Activated naive CD8-positive, alpha-beta T cell treated with anti-CD3 and anti-CD28 coated beads, Interleukin-2, amount 10 ng/mL, durations not matched to agents 7 days and 5 days (primary cell): Measurements from ENCODE around the gene PEX11G. TPM values are rescaled to one million over a fixed set of nuclear protein-coding genes. Genes with fewer than 3 reads are reported as not detected.
"Not testable (repeated sequence)": the region's sequence is repeated elsewhere in the genome, so short reads cannot be mapped to it uniquely, and the experiment has no call there.

ENCODE experiments used
- ATAC-seq: fragments of 150-1000 bp; cut with Tn5 transposase; one replicate; pipeline ENCODE4 v1.10.0; 2021; ENCODE audit warnings: low read depth, moderate library complexity
- POLR2A ChIA-PET: fragments of 350-600 bp; sonication (Branson Sonifier 250); formaldehyde crosslinking; loops from one replicate; lab custom pipeline; 2021; ENCODE audit warnings: antibody characterized with exemption; lab: Charles Lee
- DNase-seq: peaks from one replicate; pipeline ENCODE4 v3.0.0; 2021
- H3K27ac Mint-ChIP-seq: one replicate; pipeline ENCODE4 v1.8.0; 2022; ENCODE audit warnings: mild to moderate bottlenecking, mixed read lengths
- H3K27me3 Mint-ChIP-seq: one replicate; pipeline ENCODE4 v1.8.0; 2022; ENCODE audit warnings: mild to moderate bottlenecking, moderate library complexity, mixed read lengths
- H3K36me3 Mint-ChIP-seq: one replicate; pipeline ENCODE4 v1.8.0; 2021; ENCODE audit warnings: mild to moderate bottlenecking, mixed read lengths
- H3K4me1 Mint-ChIP-seq: one replicate; pipeline ENCODE4 v1.8.0; 2021; ENCODE audit warnings: mixed read lengths
- H3K4me3 Mint-ChIP-seq: one replicate; pipeline ENCODE4 v1.8.0; 2022; ENCODE audit warnings: mild to moderate bottlenecking, moderate library complexity, mixed read lengths
- H3K9me3 Mint-ChIP-seq: one replicate; pipeline ENCODE4 v1.8.0; 2021; ENCODE audit warnings: mixed read lengths
- total RNA-seq, 2 experiments: library from RNA; stranded (reverse); gene quantifications; one replicate each; pipeline ENCODE4 v1.2.3, GENCODE V29; 2021

PEX11G gene
- total RNA-seq, 2 experiments from 2014 or later = 1.0 to 1.3 TPM

GRCh38 chr19:7459773-7460172, 29.1 kb downstream of the PEX11G start:
- no peaks in the 10 kb centered on the region for H3K4me1 Mint-ChIP-seq
- DNase-seq (no peak), ATAC-seq (no peak)
- POLR2A ChIA-PET = no interaction called here
- H3K27ac Mint-ChIP-seq = no peak overlapping the region
- peaks cover 3% of the 10 kb centered on the region for H3K9me3 Mint-ChIP-seq
- no peaks in the 10 kb centered on the region for H3K27me3 Mint-ChIP-seq
- H3K36me3 Mint-ChIP-seq = peaks cover 28% of the 10 kb centered on the region
- H3K4me3 Mint-ChIP-seq = no peak overlapping the region

DNA sequence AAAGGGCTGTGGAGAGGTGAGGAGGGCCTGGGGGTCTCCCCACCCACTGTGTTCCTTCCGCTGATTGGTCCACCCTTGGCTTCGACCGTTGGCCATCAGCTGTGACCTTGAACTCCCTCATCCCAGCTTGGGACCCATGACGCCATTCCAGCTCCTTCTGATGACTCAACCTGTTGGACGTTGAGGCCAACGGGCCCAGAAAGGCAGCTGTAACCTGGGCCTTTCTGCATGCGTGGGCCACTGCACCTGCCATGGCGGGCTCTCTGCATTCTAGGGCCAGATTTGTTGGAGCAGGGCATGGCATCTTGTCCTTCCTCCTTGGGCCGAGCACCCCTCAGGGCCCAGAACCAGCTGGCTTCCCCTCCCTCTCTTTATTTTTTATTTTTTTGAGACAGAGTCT, 30.2 kb downstream of the PEX11G start:
- ATAC-seq = no peak
- no peak for DNase-seq
- no peaks in the 10 kb centered on the region for H3K27me3 Mint-ChIP-seq
- no peak overlapping the region for H3K27ac Mint-ChIP-seq
- H3K9me3 Mint-ChIP-seq = peaks cover 6% of the 10 kb centered on the region
- H3K4me1 Mint-ChIP-seq = no peaks in the 10 kb centered on the region
- POLR2A ChIA-PET = no interaction called here
- H3K36me3 Mint-ChIP-seq = peaks cover 37% of the 10 kb centered on the region
- H3K4me3 Mint-ChIP-seq = no peak overlapping the region

DNA sequence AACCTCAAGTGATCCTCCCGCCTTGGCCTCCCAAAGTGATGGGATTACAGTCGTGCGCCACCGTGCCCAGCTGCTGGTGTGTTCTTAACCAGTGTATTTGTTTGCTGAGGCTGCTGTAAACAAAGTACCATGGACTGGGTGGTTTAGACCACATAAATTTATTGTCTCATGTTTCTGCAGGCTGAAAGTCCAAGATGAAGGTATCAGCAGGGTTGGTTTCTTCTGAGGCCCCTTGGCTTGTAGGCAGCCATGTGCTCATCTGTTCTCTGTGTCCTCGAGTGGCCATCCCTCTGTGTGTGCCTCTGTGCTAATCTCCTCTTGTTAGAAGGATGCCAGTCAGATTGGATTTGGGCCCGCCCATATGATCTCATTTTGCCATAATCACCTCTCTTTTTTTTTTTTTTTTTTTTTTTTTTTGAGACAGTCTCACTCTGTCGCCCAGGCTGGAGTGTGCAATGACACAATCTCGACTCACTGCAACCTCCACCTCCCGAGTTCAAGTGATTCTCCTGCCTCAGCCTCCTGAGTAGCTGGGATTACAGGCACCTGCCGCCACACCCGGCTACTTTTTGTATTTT, 31.8 kb downstream of the PEX11G start:
- no peak overlapping the region for H3K4me3 Mint-ChIP-seq
- no peaks in the 10 kb centered on the region for H3K27me3 Mint-ChIP-seq
- peaks cover 44% of the 10 kb centered on the region for H3K36me3 Mint-ChIP-seq
- no peak for DNase-seq
- H3K9me3 Mint-ChIP-seq = peaks cover 9% of the 10 kb centered on the region
- POLR2A ChIA-PET = interaction anchor here (0.7 kb wide), 1 partner anchor 254 kb away, joined by 4 read pairs; no protein-coding TSS in a partner anchor
- no peak overlapping the region for H3K27ac Mint-ChIP-seq
- H3K4me1 Mint-ChIP-seq = no peaks in the 10 kb centered on the region
- no peak for ATAC-seq

GRCh38 chr19:7455600-7456296, 33.1 kb downstream of the PEX11G start:
- H3K4me3 Mint-ChIP-seq = no peak overlapping the region
- ATAC-seq (no peak), DNase-seq (no peak)
- H3K4me1 Mint-ChIP-seq = no peaks in the 10 kb centered on the region
- H3K9me3 Mint-ChIP-seq = peaks cover 11% of the 10 kb centered on the region
- H3K27ac Mint-ChIP-seq = peak overlapping the region; percentile 10
- POLR2A ChIA-PET = no interaction called here
- H3K27me3 Mint-ChIP-seq = no peaks in the 10 kb centered on the region
- H3K36me3 Mint-ChIP-seq = peaks cover 52% of the 10 kb centered on the region

- no peak for ATAC-seq
- DNase-seq = no peak
- H3K27ac Mint-ChIP-seq = no peak overlapping the region
- peaks cover 58% of the 10 kb centered on the region for H3K36me3 Mint-ChIP-seq
- H3K9me3 Mint-ChIP-seq = peaks cover 17% of the 10 kb centered on the region
- POLR2A ChIA-PET = no interaction called here
- H3K4me1 Mint-ChIP-seq = no peaks in the 10 kb centered on the region
- no peak overlapping the region for H3K4me3 Mint-ChIP-seq
- H3K27me3 Mint-ChIP-seq = no peaks in the 10 kb centered on the region
Observed at GRCh38 chr19:7454998-7455397, 33.8 kb downstream of the PEX11G start.

DNA sequence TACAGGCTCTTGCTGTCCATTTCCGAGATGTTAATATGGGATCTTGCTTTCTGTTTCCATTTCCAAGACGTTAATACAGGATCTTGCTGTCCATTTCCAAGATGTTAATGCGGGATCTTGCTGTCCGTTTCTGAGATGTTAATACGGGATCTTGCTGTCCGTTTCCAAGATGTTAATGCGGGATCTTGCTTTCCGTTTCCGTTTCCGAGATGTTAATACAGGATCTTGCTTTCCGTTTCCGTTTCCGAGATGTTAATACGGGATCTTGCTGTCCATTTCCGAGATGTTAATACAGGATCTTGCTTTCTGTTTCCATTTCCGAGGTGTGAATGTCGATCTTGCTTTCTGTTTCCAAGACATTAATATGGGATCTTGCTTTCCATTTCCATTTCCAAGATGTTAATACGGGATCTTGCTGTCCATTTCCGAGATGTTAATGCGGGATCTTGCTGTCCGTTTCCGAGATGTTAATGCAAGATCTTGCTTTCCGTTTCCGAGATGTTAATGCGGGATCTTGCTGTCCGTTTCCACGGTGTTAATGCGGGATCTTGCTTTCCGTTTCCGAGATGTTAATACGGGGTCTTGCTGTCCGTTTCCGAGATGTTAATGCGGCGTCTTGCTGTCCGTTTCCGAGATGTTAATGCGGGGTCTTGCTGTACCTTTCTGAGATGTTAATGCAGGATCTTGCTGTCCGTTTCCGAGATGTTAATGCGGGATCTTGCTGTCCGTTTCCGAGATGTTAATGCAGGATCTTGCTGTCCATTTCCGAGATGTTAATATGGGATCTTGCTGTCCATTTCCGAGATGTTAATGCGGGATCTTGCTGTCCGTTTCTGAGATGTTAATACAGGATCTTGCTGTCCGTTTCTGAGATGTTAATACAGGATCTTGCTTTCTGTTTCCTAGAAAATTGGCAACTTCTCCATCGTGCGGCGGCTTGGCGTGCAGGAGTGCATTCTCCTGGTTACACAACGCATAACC, 38.3 kb downstream of the PEX11G start:
- no peak for ATAC-seq
- no peak overlapping the region for H3K4me3 Mint-ChIP-seq

DNA sequence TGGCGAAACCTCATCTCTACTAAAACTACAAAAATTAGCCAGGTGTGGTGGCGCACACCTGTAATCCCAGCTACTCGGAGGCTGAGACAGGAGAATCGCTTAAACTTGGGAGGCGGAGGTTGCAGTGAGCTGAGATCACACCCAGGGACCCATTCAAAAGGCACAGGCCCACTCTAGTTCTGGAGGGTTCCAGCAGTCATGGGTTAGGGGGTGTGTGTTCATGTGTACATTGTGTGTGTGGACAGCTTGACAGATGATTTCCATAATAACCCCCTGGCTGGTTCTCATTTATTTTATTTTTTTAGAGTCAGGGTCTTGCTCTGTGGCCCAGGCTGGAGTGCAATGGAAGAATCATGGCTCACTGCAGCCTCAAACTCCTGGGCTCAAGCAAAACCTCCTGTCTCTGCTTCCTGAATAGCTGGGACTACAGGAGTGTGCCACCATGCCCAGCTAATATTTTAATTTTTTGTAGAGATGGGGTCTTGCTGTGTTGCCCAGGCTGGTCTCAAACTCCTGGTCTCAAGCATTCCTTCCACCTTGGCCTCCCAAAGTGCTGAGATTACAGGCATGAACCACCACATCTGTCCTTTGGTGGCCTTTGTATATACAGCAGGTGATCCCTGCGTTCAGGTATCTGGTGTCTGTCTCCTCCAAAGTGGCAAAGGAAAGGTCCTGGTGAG, 39.3 kb downstream of the PEX11G start:
- H3K27me3 Mint-ChIP-seq, H3K4me3 Mint-ChIP-seq, DNase-seq, H3K27ac Mint-ChIP-seq, ATAC-seq, POLR2A ChIA-PET, H3K4me1 Mint-ChIP-seq: not testable (repeated sequence)
- Mint-ChIP-seq H3K36me3 (peaks cover 40% of the 10 kb centered on the region), H3K9me3 (peaks cover 13% of the 10 kb centered on the region)

More for the DNA sequence above, 38.3 kb downstream of the PEX11G start:
- peaks cover 50% of the 10 kb centered on the region for H3K36me3 Mint-ChIP-seq
- DNase-seq = no peak
- peaks cover 16% of the 10 kb centered on the region for H3K9me3 Mint-ChIP-seq
- H3K4me1 Mint-ChIP-seq = no peaks in the 10 kb centered on the region
- H3K27me3 Mint-ChIP-seq = no peaks in the 10 kb centered on the region
- POLR2A ChIA-PET = no interaction called here
- no peak overlapping the region for H3K27ac Mint-ChIP-seq

DNA sequence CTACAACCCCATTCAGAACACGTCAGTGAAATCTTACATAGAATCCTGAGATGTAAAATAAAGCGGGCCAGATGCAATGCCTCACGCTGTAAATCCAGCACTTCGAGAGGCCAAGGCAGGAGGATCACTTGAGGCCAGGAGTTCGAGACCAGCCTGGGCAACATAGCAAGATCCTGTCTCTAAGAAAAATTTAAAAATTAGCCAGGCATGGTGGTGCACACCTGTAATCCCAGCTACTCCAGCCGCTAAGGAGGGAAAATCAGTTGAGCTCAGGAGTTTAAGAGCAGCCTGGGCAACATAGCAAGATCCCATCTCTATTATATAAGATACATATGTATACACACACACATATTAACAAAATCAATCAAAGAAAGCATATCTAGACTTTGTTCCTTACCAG, 41.2 kb downstream of the PEX11G start:
- Mint-ChIP-seq H3K9me3 (peaks cover 7% of the 10 kb centered on the region), H3K27ac (no peak overlapping the region), H3K36me3 (peaks cover 28% of the 10 kb centered on the region), H3K4me3 (no peak overlapping the region), H3K27me3 (no peaks in the 10 kb centered on the region), H3K4me1 (no peaks in the 10 kb centered on the region)
- no peak for DNase-seq
- no peak for ATAC-seq
- POLR2A ChIA-PET = no interaction called here

- H3K36me3 Mint-ChIP-seq = peaks cover 14% of the 10 kb centered on the region
- no peak for ATAC-seq
Observed at GRCh38 chr19:7445104-7445503, 43.7 kb downstream of the PEX11G start.

GRCh38 chr19:7444042-7444441, 44.8 kb downstream of the PEX11G start:
- H3K27ac Mint-ChIP-seq = no peak overlapping the region
- POLR2A ChIA-PET = no interaction called here
- peaks cover 14% of the 10 kb centered on the region for H3K36me3 Mint-ChIP-seq
- no peak for DNase-seq
- H3K9me3 Mint-ChIP-seq = no peaks in the 10 kb centered on the region
- H3K27me3 Mint-ChIP-seq = no peaks in the 10 kb centered on the region
- no peak overlapping the region for H3K4me3 Mint-ChIP-seq
- H3K4me1 Mint-ChIP-seq = no peaks in the 10 kb centered on the region
- no peak for ATAC-seq

More at GRCh38 chr19:7445104-7445503, 43.7 kb downstream of the PEX11G start:
- no peaks in the 10 kb centered on the region for H3K27me3 Mint-ChIP-seq
- H3K4me3 Mint-ChIP-seq = no peak overlapping the region
- H3K9me3 Mint-ChIP-seq = no peaks in the 10 kb centered on the region
- DNase-seq = no peak
- no peaks in the 10 kb centered on the region for H3K4me1 Mint-ChIP-seq
- H3K27ac Mint-ChIP-seq = no peak overlapping the region
- POLR2A ChIA-PET = no interaction called here

- Mint-ChIP-seq H3K27me3 (no peaks in the 10 kb centered on the region), H3K36me3 (peaks cover 9% of the 10 kb centered on the region), H3K4me1 (no peaks in the 10 kb centered on the region), H3K9me3 (no peaks in the 10 kb centered on the region), H3K4me3 (no peak overlapping the region), H3K27ac (no peak overlapping the region)
- DNase-seq (no peak), ATAC-seq (no peak)
- POLR2A ChIA-PET = no interaction called here
Observed at GRCh38 chr19:7442423-7442822, 46.4 kb downstream of the PEX11G start.

DNA sequence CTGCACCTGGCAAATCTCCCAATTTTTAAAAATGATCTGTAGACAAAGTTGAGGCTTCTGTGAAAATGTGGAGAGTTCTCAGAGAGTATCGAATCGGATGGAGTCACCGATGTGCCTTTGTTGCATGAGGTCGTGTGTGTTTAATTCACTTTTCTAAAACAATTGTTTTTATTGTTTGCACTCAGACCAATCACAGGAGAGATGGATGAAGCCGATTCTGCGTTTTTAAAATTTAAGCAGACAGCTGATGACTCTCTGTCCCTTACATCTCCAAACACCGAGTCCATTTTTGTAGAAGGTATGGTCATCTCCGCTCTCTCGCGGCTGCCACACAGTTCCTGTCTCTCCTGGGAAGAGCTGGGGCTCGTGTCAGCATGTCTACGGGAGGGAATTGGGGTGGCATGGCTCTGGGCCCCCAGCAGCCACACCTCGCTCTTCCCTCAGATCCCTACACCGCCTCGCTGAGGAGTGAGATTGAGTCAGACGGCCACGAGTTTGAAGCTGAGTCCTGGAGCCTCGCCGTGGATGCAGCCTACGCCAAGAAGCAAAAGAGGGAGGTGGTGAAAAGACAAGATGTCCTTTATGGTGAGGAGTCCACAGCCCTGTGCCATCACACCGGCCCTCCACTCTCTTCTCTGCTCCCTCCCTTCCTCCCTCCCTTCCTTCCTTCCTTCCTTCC, 47.2 kb downstream of the PEX11G start:
- no peaks in the 10 kb centered on the region for H3K27me3 Mint-ChIP-seq
- no peak overlapping the region for H3K4me3 Mint-ChIP-seq
- no peak for DNase-seq
- H3K27ac Mint-ChIP-seq = no peak overlapping the region
- ATAC-seq = no peak
- POLR2A ChIA-PET = no interaction called here
- peaks cover 1% of the 10 kb centered on the region for H3K4me1 Mint-ChIP-seq
- H3K9me3 Mint-ChIP-seq = no peaks in the 10 kb centered on the region
- H3K36me3 Mint-ChIP-seq = peaks cover 9% of the 10 kb centered on the region
